NCI-H1417 (cell line): Measurements from ENCODE around the gene ADTRP.

Experiments
- DNase-seq, 3 experiments: peaks; one replicate each; lab custom pipeline; 2025; lab: John Stamatoyannopoulos, UW

Gene ADTRP

GRCh38 chr6:11755725-11756124 lies 22.9 kb downstream of the ADTRP start:
- no peak for DNase-seq

- no peak for DNase-seq
These were observed 23.9 kb downstream of the ADTRP start for GRCh38 chr6:11754625-11755271.

DNA sequence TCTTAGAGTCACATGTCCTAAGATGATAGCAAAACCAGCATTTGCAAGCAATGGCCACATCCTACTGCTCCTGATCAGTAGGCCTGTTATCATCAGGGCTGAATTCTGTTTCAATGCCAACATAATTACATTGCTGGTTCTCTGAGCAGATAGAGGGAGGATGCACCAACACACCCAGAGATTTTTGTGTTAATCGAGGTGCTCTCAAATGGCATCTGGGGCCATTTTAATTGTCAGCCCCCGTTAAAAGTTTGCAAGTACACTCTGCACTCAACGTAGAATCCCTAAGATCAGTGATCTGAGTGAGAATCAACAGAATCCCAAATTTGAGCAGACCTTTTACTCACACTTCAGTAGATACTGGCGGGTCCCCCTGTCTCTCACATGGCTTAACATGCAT lies 24.8 kb downstream of the ADTRP start:
- DNase-seq, result no peak

- no peak for DNase-seq
These were observed 26.2 kb downstream of the ADTRP start for GRCh38 chr6:11752360-11752759.

DNA sequence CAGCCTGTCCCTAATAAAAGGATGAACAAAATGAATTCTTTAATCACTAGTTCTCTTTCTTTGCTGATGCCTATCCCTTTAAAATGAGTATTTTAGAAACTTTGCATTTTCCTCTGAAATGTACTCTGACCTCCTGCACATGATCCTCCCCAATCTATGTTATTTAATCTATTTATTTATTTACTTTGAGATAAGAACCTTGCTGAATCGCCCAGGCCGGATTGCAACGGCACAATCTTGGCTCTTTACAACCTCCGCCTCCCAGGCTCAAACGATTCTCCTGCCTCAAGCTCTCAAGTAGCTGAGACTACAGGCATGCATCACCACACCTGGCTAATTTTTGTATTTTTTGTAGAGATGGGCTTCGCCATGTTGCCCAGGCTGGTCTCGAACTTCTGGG lies 27.9 kb downstream of the ADTRP start:
- DNase-seq, result no peak

GRCh38 chr6:11748591-11749210 lies 29.9 kb downstream of the ADTRP start:
- no peak for DNase-seq

- no peak for DNase-seq
These were observed 31.6 kb downstream of the ADTRP start for GRCh38 chr6:11747021-11747420.

DNA sequence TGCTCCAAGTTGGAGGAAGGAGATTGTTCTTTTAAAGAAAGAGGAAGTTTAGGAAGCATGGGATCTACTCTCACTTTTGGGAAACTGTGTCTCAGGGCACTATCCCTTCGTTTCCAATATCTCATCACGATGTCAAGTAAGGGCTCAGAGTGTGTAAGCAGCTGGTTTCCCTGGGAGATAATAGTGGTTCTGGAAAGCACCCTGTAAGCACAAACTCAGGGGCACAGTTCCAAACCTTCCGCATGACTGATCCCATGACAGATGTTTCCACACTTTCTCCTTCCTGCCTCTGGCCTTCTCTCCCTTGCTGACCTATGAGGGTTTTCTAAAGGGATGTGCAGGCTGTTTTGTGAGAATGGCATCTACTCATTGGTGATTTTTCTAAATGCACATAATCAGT lies 33.9 kb downstream of the ADTRP start:
- no peak for DNase-seq

DNA sequence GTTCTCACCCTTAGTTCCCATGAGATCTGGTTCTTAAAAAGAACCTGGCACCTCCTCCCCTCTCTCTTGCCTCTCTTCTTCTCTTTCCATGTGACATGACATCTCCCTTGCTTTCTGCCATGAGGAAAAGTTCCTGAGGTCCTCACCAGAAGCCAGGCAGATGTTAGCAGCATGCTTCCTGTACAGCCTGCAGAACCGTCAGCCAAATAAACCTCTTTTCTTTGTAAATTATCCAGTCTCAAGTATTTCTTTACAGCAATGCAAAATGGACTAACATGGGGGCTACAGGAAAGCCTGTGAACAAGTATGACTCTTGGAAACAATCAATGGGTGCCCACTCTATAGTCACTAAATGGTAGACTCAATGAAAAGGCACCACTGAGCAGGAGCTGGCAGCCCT lies 34.5 kb downstream of the ADTRP start:
- no peak for DNase-seq

GRCh38 chr6:11740875-11741274 lies 37.7 kb downstream of the ADTRP start:
- no peak for DNase-seq

DNA sequence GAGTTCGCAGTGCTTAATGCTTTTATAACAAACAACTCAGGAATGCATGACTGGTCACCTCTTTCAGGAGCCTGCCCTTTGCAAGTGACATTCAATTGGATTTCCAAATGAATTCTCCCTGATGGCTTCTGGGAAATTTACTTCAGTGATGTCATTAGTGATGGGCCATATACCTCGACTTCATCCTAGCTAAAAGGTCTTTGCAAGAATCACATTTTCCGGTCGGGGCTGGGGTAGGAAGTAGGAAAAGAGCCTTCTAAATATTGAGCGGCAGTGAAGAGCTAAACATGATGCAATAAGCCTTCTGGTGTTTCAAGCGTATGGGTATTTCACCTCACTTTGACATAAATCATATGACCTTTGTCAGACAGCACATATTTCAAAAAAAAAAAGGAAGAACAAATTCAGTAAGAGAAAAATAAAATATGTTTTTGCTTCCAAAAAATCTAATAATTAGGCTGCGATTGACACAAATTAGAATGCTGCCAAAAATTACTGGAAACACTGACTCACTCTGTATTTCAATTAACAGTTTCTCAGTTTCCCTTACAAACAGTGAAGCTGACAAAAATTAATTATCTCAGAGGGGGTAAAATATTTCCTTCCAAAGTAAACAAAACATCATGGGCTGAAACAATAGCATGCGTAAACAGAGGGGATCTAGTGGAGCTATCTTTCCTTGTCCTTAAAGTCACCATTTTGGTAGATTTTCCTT lies 39.8 kb downstream of the ADTRP start:
- no peak for DNase-seq

GRCh38 chr6:11738234-11738633 lies 40.4 kb downstream of the ADTRP start:
- no peak for DNase-seq

GRCh38 chr6:11736601-11737000 lies 42.0 kb downstream of the ADTRP start:
- no peak for DNase-seq

GRCh38 chr6:11734861-11735613 lies 43.6 kb downstream of the ADTRP start:
- peak in 2 of 3 experiments; percentile 1 to 50 for DNase-seq

DNA sequence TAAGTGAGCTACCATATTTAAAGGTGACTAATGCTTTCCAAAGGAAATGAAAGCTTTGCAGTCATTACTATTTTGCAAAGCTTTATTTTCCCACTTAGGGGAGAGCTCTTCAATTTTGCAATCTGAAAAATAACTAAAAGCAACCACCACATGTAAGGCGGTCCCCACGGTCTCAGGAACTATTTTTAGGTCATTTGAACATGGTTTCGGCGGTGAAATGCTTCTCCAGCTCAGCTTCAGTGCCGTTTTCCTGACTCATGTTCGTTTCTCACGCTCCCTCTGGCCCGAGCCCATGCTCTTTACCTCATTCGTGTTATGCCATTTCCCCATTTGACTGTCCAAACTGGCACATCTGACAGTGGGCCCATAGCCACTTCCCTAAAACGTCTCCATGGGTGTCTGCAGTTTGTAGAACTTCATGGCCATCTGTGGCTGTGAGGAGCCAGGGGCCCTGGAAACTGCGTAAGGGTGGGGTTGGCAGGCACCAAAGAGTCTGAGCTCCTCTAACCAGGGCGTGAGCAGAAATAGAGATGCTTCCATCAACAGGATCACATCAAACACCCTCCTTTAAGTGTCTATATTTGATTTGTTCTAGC lies 46.5 kb downstream of the ADTRP start:
- DNase-seq, result no peak

- no peak for DNase-seq
These were observed 47.2 kb downstream of the ADTRP start for GRCh38 chr6:11731423-11731822.

GRCh38 chr6:11730641-11731040 lies 48.0 kb downstream of the ADTRP start:
- DNase-seq, result no peak

GRCh38 chr6:11729076-11729475 lies 49.5 kb downstream of the ADTRP start:
- no peak for DNase-seq

GRCh38 chr6:11727998-11728961 lies 50.3 kb downstream of the ADTRP start:
- DNase-seq, result no peak

GRCh38 chr6:11727346-11727997 lies 51.1 kb downstream of the ADTRP start:
- no peak for DNase-seq

- DNase-seq, result no peak
These were observed 54.3 kb downstream of the ADTRP start for GRCh38 chr6:11724286-11724685.
